Measurements from ENCODE around the gene LRRFIP2. TPM values are rescaled to one million over a fixed set of nuclear protein-coding genes. Genes with fewer than 3 reads are reported as not detected.
"Not testable (repeated sequence)": the region's sequence is repeated elsewhere in the genome, so short reads cannot be mapped to it uniquely, and the experiment has no call there.

LRRFIP2 gene
- total RNA-seq, 1 experiment from 2014 or later = 19.7 TPM

DNA sequence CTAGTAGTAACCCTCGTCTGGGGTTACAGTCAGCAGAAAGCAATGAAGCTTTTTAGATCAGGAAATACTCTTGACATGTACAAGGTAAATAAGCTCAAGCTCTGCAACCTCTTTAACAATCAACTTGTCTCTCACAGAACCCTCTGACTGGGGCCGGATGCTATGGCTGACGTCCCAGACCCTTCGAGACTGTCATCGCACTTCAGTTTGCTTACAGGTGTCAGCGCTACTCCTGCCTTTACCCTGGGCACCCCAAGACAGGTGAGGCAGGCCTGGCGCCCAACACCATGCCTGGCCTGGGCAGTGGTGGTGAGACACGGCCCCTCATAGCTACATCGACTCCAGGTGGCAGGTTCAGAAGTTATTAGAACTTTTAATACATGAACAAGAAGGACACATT is 30.6 kb downstream of the LRRFIP2 start:
- DNase-seq (ENCODE audit: low spot score) = no peak

DNA sequence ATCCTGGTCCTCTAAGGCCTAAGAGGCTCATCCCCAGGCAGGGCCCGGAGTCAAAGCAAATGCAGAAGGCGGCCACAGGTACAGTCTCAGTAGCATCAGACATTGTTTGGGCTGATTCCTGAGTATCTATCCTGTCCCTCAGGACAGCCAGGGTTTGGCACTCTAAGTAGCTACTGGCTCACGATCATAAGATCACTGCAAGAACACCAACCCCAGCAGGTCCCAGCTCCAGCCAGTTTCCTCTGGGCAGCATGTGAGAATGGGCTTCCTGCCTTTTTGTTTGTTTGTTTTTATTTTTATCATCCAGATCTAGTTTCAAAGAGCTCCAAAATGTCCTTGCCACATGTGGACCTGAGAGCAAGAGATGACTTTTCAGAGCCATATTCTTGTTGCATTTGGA is 32.7 kb downstream of the LRRFIP2 start:
- DNase-seq (ENCODE audit: low spot score) = no peak

DNA sequence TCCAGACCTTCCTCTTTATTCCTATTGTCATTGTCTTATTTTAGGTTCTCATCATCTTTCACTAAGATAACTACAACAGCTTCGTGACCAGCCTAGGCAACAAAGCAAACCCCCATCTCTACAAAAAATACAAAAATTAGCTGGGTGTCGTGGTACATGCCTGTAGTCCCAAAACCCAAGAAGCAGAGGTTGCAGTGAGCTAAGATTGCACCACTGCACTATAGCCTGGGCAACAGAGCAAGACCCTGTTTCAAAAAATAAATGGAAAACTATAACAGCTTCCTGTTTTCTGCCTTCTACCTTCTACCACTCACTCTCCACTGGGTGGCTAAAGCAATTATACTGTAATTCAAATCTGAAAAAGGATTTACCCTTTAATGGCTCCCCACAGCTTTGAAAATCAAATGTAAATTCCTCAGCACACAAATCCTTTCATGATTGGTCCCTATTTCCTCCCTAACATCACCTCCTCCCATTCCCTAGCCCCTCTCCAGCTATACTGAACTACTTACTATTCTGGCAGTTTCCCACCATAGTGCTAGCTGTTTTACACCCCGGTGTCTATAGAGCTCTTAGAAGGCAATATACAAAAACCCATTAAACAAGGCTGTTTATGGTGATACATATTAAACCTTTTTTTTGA is 33.4 kb downstream of the LRRFIP2 start:
- no peak for DNase-seq (ENCODE audit: low spot score)

DNA sequence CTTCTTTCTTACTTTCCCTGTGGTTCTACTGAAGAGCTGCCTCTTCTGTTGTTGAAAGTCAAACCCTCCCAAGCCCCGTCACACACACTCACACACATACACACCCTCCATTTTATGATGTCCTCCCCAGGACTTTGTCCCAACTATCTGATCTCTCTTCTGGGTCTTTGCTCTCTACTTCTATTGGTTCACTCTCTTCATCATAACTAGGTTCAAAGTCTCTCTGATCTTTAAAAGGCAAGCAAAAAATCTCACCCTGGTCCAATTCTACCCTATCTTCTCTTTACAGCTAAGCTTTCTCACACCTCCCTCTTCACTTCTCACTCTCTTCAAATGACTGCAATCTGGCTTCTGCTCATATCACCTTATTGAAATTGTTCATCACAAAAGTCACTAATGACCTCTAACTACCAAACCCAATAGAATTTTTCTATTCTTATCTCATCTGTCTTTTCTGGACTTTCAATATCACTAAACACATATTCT is 34.8 kb downstream of the LRRFIP2 start:
- no peak for DNase-seq (ENCODE audit: low spot score)

DNA sequence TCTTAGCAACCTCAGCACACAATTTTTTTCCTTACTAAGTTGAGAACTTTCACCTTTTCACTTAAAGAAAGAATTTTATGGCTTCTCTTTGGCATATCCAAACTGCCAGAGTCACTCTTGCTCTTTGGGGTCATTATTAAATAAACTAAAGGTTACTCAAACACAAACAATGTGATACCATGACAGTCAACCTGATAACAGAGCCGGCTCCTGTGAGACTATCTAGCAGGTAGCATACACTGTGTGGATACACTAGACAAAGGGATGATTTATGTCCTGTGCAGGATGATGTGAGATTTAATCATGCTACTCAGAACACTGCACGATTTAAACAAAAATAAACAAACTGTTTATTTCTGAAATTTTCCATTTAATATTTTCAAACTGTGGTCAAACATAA is 35.6 kb downstream of the LRRFIP2 start:
- no peak for DNase-seq (ENCODE audit: low spot score)

DNA sequence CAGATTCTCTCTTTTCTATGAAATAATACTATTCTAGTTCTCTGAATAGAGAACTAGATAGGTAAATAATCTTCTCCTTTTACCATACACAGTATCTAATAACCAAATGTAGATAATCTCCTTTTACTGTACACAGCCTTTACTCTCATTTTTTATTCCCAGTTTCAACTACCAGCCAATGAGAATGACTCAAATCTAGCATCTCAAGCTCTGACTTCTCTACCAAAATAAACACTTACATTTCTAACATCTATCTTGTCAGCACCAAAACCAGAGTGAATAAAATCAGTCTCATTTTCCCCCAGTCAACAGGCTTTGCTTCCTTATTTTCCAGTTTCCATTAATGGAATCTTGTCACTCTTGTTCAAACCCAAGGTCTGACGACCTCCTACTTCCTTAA is 36.9 kb downstream of the LRRFIP2 start:
- no peak for DNase-seq (ENCODE audit: low spot score)

DNA sequence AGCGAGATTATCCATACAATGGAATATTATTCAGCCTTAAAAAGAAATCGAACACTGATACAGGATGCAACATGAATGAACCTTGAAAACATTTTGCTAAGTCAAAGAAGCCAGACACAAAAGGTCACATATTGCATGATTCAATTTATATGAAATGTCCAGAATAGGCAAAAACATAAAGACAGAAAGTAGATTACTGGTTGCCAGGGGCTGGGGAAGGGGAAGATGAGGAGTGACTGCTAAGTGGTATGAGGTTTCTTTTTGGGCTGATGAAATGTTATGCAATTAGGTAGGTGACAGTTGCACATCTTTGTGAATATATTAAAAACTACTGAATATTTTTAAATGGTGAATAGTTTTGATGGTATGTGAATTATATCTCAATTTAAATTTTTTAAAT is 38.3 kb downstream of the LRRFIP2 start:
- DNase-seq (ENCODE audit: low spot score) = no peak

DNA sequence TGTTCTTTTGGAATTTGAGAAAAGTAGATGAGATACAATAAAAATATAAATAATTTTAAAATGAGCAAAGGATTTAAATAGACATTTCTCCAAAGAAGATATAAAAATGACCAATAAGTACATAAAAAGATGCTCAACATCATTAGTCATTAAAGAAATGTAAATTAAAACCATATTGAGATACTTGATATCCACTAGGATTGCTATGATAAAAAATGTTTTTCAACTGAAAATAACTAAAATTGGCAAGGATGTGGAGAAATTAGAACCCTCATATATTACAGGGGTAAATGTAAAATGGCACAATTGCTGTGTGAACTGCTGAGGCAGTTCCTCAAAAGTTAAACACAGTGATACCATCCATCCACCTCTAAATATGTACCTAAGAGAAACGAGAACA is 38.8 kb downstream of the LRRFIP2 start:
- DNase-seq (ENCODE audit: low spot score) = no peak

DNA sequence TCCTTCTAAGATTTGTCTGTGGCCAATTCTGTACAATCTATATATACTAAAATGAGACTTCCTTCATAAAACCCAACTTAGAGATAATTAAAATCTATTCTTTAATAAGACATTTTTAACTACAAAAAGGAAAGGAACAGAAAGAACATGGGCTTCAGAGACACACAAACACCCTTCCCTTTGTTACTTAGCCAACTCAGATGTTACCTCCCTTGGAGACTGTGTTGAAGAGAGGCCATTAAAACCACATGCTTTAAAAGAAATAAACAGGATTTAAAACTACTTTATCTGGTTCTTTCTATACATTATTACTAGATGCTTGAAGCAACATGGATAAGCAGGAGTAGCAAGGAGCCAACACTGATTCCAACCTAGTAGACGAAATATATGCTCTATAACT is 42.0 kb downstream of the LRRFIP2 start:
- no peak for DNase-seq (ENCODE audit: low spot score)

DNA sequence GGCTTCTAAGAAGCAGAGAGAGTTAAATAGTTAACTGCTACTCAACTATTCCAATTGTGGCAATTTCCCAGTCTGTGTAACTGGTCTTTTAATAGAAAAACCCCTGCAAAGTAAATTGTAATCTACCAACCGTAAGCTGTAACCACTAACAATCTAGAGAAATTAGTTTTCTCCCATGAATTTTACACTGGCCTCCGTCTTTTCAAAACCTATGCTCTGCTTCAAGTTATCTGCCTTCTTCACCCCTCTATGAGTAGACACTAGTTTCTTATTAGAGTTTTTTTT is 42.6 kb downstream of the LRRFIP2 start:
- no peak for DNase-seq (ENCODE audit: low spot score)

DNA sequence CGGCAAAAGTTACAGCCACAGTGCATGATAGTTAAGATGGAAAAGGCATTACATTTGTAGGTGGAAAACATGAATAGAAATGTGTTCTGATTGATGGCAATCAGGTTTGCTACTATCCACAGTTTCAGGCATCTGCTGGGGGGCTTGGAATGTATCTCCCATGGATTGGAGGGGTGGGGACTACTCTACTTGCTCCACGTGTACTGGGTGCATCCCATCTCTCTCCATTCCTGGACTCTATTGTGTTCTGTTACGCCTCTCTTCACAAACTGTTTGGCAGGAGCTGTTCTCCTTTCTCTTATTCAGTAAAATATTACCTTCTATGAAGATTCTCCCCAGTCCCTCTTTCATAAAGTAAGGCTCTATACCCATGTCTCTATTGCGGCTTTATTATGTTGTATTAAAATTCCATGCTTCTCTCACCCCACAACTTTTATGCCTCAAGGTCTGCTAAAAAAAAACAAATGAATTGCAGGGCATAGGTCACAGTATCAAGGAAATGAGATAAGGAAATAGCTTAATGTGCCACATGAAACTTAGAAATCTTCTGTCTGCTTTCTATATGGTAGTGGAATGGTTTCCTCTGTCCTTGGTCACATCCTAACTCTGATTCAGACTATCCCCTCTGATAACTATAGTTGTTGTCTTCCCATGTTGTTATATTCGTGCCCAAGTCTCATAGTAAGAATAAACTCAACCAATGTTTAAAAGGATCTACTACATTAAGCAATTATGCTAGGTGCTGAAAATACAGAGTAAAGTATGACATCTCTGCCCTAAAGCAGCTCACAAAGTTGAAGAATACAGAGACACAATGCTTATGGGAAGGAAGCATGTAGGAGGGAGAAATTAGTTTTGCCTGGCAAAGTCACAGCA is 43.2 kb downstream of the LRRFIP2 start:
- DNase-seq (ENCODE audit: low spot score) = no peak

DNA sequence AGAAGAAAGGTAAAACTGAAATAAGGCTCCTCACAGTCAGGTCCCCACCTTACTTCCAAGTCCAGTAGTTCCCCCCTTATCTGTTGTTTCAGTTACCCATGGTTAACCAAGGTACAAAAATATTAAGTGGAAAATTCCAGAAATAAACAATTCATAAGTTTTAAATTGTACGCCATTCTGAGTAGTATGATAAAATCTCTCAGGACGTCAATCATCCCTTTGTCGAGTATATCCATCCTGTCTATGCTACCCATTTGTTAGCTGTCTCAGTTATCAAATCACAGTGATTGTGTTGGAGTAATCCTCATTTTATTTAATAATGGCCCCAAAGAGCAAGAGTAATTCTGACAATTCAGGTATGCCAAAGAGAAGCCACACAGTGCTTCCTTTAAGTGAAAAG is 43.9 kb downstream of the LRRFIP2 start:
- DNase-seq (ENCODE audit: low spot score) = no peak

DNA sequence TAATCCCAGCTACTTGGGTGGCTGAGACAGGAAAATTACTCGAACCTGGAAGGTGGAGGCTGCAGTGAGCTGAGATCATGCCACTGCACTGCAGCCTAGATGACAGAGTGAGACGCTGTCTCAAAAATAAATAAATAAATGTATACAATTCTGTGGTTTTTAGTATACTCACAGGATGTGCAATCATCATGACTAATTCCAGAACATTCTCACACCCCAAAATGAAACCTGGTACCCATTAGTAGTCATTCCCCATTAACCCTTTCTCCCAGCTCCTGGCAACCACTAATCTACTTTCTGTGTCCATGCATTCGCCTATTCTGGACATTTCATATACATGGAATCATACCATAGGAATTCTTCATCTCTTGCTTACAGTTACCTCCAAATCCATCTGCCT is 44.5 kb downstream of the LRRFIP2 start:
- DNase-seq (ENCODE audit: low spot score) = no peak

DNA sequence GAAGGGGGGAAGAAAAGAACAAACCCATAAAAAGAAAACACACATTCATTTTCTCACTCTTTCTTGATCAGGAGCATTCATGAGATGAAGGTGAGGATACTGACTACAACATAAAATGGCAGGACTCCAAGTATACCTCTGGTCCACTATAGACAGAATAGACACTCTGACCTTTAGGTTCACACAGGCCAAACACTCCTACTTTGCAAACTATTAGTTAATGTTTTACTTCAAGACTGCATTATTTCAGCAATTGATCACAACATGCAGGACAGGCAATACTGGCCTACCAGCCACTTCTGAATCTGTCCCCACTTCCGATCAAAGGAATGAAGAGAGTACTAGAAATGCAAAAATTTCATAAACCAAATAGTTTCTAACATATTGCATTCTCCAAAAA is 47.0 kb downstream of the LRRFIP2 start:
- no peak for DNase-seq (ENCODE audit: low spot score)

DNA sequence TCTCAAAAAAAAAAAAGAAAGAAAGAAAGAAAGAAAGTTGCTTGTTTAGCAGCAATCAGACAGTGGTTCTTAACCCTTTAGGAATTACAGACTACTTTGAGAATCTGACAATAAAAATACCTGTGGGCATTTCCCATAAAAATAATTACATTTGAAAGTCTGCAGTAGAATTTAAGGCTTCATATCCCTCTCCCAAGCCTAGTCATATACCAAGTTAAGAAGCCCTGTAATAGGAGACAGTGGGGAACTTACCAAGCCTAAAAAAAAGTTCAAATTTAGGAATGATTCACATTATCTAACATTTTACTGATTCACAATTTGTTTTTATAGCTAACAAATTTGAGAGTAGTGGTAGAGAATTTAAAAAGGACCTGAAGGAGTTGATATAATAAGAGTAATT is 47.5 kb downstream of the LRRFIP2 start:
- no peak for DNase-seq (ENCODE audit: low spot score)

DNA sequence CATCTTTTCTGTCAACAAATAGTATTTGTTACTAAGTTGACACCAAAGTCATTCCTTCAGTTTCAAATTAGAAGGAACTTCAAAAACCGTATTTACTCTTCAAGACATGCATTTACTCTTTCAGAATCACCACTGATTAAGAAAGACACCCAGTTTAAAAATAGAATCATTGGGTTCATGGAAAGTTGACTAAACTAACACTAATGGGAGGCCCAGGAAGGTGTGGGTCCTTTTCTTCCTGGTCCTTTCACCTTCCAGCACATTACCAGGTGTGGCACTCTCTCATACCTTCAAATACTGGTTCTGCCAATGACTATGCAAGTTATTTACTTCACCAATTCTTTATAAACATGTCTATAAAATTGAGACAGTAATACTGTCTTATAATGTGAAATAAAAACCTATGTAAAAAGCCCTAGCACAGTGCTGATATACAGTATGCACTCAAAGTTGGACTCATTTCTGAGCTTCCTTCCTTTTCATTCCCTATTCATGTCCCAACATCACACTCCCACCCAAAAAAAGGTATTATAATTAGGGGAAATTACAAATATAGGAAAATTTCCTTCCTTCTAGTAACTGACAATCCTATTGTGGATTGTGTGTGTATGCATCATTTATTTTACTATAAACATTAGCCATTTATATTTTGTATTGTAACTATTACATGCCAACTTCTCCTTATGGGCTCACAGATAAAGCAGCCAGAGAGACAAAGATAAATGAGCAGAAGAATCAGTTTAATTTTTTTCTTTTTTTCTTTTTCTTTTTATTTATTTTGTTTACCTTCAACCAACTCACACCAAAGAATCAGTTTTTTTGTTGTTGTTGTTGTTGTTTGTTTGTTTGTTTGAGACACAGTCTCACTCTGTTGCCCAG is 48.9 kb downstream of the LRRFIP2 start:
- no peak for DNase-seq (ENCODE audit: low spot score)

DNA sequence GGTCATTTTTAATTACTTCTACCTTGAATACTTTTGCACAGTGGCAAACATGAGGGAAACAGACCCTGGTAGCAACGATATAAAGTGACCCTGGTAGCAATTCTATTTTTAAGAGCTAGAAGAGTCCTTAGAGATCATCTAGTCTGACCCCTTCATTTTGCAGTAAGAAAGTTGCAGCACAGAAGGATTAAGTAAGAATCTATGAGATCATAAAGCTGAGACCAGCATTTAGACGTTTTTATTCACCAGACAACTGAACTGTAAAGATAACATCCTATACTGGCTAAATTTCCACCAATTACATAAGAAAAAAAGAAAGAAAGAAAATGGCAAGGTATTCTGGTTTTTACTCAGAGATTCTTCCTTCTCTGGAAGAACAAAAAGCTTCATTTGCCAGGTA is 49.9 kb downstream of the LRRFIP2 start:
- DNase-seq (ENCODE audit: low spot score) = no peak

DNA sequence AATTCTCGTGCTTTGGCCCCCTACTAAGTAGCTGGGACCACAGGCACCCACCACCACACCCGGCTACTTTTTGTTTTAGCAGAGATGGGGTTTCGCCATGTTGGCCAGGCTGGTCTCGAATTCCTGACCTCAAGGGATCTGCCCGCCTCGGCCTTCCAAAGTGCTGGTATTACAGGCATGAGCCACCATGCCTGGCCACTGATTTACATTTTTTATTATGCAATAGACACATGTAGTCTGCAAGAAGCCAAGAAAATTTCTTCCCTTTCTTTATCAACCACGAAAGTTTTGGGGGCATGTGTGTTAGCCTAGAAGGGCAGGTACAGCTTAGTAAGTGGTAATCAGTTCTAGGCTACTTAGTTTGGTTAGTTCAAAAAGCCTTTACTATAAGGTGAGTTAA is 51.1 kb downstream of the LRRFIP2 start:
- no peak for DNase-seq (ENCODE audit: low spot score)

DNA sequence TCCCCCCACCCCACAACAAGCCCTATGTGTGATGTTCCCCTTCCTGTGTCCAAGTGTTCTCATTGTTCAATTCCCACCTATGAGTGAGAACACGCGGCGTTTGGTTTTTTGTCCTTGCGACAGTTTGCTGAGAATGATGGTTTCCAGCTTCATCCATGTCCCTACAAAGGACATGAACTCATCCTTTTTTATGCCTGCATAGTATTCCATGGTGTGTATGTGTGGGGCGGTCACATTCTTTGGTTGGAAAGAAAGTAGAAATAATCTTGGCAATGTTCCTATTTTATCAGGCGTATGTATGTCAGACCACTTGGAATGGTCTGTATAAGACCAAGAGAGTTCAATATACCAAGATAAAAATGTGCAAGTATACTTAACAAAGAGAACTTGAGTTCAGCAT is 52.3 kb downstream of the LRRFIP2 start:
- not testable (repeated sequence) for DNase-seq (ENCODE audit: low spot score)

DNA sequence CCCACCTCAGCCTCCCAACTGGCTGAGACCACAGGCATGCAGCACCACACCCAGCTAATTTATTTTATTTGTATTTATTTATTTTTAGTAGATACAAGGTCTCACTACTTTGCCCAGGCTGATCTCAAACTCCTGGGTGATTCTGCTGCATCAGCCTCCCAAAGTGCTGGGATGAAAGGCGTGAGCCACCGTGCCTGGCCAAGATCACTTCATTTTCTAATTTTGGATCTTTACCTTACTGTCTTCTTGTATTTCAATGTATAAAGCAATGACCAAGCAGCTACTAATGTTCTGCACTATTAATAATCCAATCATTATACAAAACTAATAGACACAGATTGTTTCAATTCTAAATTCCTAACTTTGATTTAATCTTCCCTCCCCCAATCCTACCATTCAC is 56.2 kb downstream of the LRRFIP2 start:
- no peak for DNase-seq (ENCODE audit: low spot score)

DNA sequence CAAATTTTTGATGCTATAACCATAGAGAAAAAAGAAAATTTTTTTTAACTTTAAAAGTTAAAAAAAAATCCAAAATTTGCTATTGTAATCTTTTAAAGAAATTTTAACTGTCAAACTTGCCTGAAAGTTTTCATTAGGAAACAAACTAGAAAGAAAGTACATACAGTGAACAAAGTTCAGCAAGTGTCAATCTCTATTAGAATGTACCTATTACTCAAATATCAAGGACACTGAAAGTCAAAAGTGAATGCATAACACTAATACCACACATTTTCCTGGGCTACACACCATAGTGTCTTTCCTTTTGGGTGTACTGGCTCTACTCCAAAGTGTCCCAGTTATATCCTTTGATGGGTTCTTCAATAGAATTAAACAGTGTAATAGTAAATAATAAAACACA is 56.8 kb downstream of the LRRFIP2 start:
- no peak for DNase-seq (ENCODE audit: low spot score)

DNA sequence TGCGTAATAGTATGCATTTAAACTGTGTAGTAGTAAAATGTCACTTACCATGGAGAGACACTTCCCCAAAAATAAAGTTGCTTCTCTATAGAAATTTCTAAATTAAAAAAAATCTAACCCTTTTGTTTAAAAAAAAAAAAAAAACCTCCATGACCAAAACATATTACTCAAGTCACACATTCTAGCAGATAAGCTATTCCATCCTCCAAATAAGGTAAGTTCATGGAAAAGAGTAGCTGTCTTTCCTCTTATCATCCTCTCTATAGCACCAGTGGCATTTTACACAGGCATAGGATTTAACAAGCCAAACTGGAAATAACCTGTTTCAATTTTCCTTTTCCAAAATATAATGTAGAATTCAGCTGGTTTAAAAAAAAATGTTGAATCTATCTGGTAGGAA is 57.4 kb downstream of the LRRFIP2 start:
- DNase-seq (ENCODE audit: low spot score) = no peak

DNA sequence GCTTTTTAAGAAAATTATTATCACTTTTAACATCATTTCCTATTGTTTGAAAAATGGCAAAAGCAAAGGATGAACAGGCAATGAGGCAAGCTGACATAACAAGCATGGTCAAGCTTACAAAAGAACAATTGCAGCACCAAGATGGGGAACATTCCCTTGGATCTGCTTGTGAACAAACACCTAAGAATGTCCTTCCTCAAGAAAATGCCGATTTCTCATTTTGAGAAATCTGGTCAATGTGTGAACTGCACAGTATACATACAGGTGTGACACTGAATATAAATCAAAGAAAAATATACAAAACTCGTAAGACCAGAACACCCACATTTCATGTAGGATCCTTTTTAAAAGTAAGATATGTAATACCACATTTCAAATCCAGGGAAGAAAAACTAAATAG is 58.9 kb downstream of the LRRFIP2 start:
- no peak for DNase-seq (ENCODE audit: low spot score)
